Prostate gland (tissue), 2 donors: Measurements from ENCODE around the gene DNAJB8.

Experiments used
- CTCF ChIP-seq, 4 experiments: fragments of 200-600 bp in 2 of 4; fragments of 450-650 bp in 2 of 4; sonication (generic) in 2 of 4; IDR thresholded peaks; 1 replicate in 3 of 4; 2 replicates in 1 of 4; pipeline ENCODE4 v1.5.1; 2016 to 2019; ENCODE audit warnings: antibody characterized with exemption in 4 of 4, mild to moderate bottlenecking in 2 of 4, moderate library complexity in 2 of 4
- POLR2A ChIP-seq: fragments of 450-650 bp; IDR thresholded peaks from one replicate; pipeline ENCODE4 v1.6.1; 2016; ENCODE audit warnings: antibody characterized with exemption, mild to moderate bottlenecking
- POLR2AphosphoS5 ChIP-seq: sonication (generic); formaldehyde crosslinking; IDR thresholded peaks from one replicate; pipeline ENCODE4 v1.6.1; 2017; ENCODE audit warnings: antibody characterized with exemption

- no peak for TF ChIP-seq CTCF (IDR thresholded peaks at IDR 0.05)
- TF ChIP-seq POLR2A: no peak
- no peak for TF ChIP-seq POLR2AphosphoS5
Measured at GRCh38 chr3:128432301-128432970, 34.3 kb downstream of the DNAJB8 start.
